HUES6 (cell line): ENCODE measurements around the gene RAB18.
"Not testable (repeated sequence)": the region's sequence is repeated elsewhere in the genome, so short reads cannot be mapped to it uniquely, and the experiment has no call there.

Experiments
- H3K27ac ChIP-seq: 2 replicates; pipeline ENCODE4 v1.7.0; 2013; ENCODE audit warnings: low read depth, mild to moderate bottlenecking, low read length, inconsistent platforms
- H3K27me3 ChIP-seq: 2 replicates; pipeline ENCODE4 v1.6.1; 2013; ENCODE audit warnings: low read length; ENCODE audit not compliant: control insufficient read depth, insufficient read depth
- H3K36me3 ChIP-seq: 2 replicates; pipeline ENCODE4 v1.6.1; 2013; ENCODE audit warnings: low read length; ENCODE audit not compliant: control insufficient read depth, insufficient read depth
- H3K4me1 ChIP-seq: 2 replicates; pipeline ENCODE4 v1.6.1; 2013; ENCODE audit warnings: low read length; ENCODE audit not compliant: control insufficient read depth, insufficient read depth
- H3K4me3 ChIP-seq: 2 replicates; pipeline ENCODE4 v1.5.1; 2013; ENCODE audit warnings: low read depth, low read length
- H3K9ac ChIP-seq: one replicate; pipeline ENCODE4 v1.6.1; 2013; ENCODE audit warnings: mild to moderate bottlenecking, low read length
- H3K9me3 ChIP-seq: 2 replicates; pipeline ENCODE4 v1.6.1; 2013; ENCODE audit warnings: low read depth, low read length; ENCODE audit not compliant: control insufficient read depth, insufficient read depth

The RAB18 gene

GRCh38 chr10:27503498-27504006 lies 552 bp upstream of the RAB18 start:
- H3K36me3 ChIP-seq: no peaks in the 10 kb centered on the region
- no peak overlapping the region; the same call in 1 of the 2 replicates for H3K27ac ChIP-seq
- H3K4me3 ChIP-seq: peak overlapping the region; percentile 95
- no peaks in the 10 kb centered on the region for H3K27me3 ChIP-seq
- 0 out of 2 replicates have a peak, but pooled peaks cover 4% of the 10 kb centered on the region for H3K4me1 ChIP-seq
- no peaks in the 10 kb centered on the region for H3K9me3 ChIP-seq
- peak overlapping the region; percentile 32 for H3K9ac ChIP-seq

GRCh38 chr10:27504808-27505460 lies 830 bp downstream of the RAB18 start:
- H3K36me3 ChIP-seq: peaks cover 4% of the 10 kb centered on the region
- H3K27me3 ChIP-seq: no peaks in the 10 kb centered on the region
- H3K27ac ChIP-seq: peak overlapping the region; percentile 36; the same call in 1 of the 2 replicates
- 0 out of 2 replicates have a peak, but pooled peaks cover 4% of the 10 kb centered on the region for H3K4me1 ChIP-seq
- peak overlapping the region; percentile 91 for H3K9ac ChIP-seq
- H3K4me3 ChIP-seq: peak overlapping the region; percentile 95
- no peaks in the 10 kb centered on the region for H3K9me3 ChIP-seq

- H3K4me1 ChIP-seq, H3K27me3 ChIP-seq, H3K9ac ChIP-seq, H3K27ac ChIP-seq, H3K36me3 ChIP-seq, H3K9me3 ChIP-seq: not testable (repeated sequence)
- peak overlapping the region; percentile 95 for H3K4me3 ChIP-seq
Observed at GRCh38 chr10:27505537-27505936, 1.4 kb downstream of the RAB18 start.

- no peak overlapping the region for H3K27ac ChIP-seq
- H3K4me1 ChIP-seq: 0 out of 2 replicates have a peak, but pooled peaks cover 4% of the 10 kb centered on the region
- no peaks in the 10 kb centered on the region for H3K27me3 ChIP-seq
- H3K9ac ChIP-seq: no peak overlapping the region
- H3K4me3 ChIP-seq: no peak overlapping the region
- H3K36me3 ChIP-seq: peaks cover 15% of the 10 kb centered on the region
- H3K9me3 ChIP-seq: no peaks in the 10 kb centered on the region
Observed at GRCh38 chr10:27506280-27506679, 2.2 kb downstream of the RAB18 start.

GRCh38 chr10:27512548-27512947 lies 8.4 kb downstream of the RAB18 start:
- Histone ChIP-seq H3K4me1 (no peaks in the 10 kb centered on the region; the same call in 1 of the 2 replicates), H3K27ac (no peak overlapping the region), H3K4me3 (no peak overlapping the region), H3K9me3 (no peaks in the 10 kb centered on the region), H3K27me3 (no peaks in the 10 kb centered on the region), H3K36me3 (peaks cover 38% of the 10 kb centered on the region), H3K9ac (no peak overlapping the region)

- H3K4me3 ChIP-seq: no peak overlapping the region
- no peak overlapping the region for H3K27ac ChIP-seq
- H3K9me3 ChIP-seq: no peaks in the 10 kb centered on the region
- H3K36me3 ChIP-seq: peaks cover 38% of the 10 kb centered on the region
- no peak overlapping the region for H3K9ac ChIP-seq
- no peaks in the 10 kb centered on the region for H3K27me3 ChIP-seq
- H3K4me1 ChIP-seq: no peaks in the 10 kb centered on the region; the same call in 1 of the 2 replicates
Observed at GRCh38 chr10:27513451-27514191, 9.5 kb downstream of the RAB18 start.

- H3K27ac ChIP-seq: no peak overlapping the region
- no peak overlapping the region for H3K9ac ChIP-seq
- H3K4me3 ChIP-seq: no peak overlapping the region
Observed at GRCh38 chr10:27514243-27514642, 10.1 kb downstream of the RAB18 start.

GRCh38 chr10:27518261-27518660 lies 14.2 kb downstream of the RAB18 start:
- Histone ChIP-seq H3K4me3 (no peak overlapping the region), H3K9ac (no peak overlapping the region), H3K36me3 (peaks cover 16% of the 10 kb centered on the region), H3K9me3 (no peaks in the 10 kb centered on the region), H3K27ac (no peak overlapping the region), H3K4me1 (no peaks in the 10 kb centered on the region; the same call in 1 of the 2 replicates), H3K27me3 (no peaks in the 10 kb centered on the region)

More at GRCh38 chr10:27514243-27514642, 10.1 kb downstream of the RAB18 start:
- peaks cover 38% of the 10 kb centered on the region for H3K36me3 ChIP-seq
- no peaks in the 10 kb centered on the region for H3K9me3 ChIP-seq
- no peaks in the 10 kb centered on the region; the same call in 1 of the 2 replicates for H3K4me1 ChIP-seq
- H3K27me3 ChIP-seq: no peaks in the 10 kb centered on the region

- H3K9me3 ChIP-seq: no peaks in the 10 kb centered on the region
- no peaks in the 10 kb centered on the region for H3K36me3 ChIP-seq
- H3K4me3 ChIP-seq: no peak overlapping the region
- peaks cover 22% of the 10 kb centered on the region for H3K4me1 ChIP-seq
- H3K27ac ChIP-seq: no peak overlapping the region
- H3K27me3 ChIP-seq: no peaks in the 10 kb centered on the region
- H3K9ac ChIP-seq: no peak overlapping the region
Observed at GRCh38 chr10:27525819-27526218, 21.7 kb downstream of the RAB18 start.

- H3K9me3 ChIP-seq: no peaks in the 10 kb centered on the region
- no peak overlapping the region for H3K9ac ChIP-seq
- H3K36me3 ChIP-seq: no peaks in the 10 kb centered on the region
- no peaks in the 10 kb centered on the region for H3K27me3 ChIP-seq
- no peak overlapping the region for H3K4me3 ChIP-seq
- peaks cover 24% of the 10 kb centered on the region for H3K4me1 ChIP-seq
- H3K27ac ChIP-seq: no peak overlapping the region
Observed at GRCh38 chr10:27526242-27526641, 22.1 kb downstream of the RAB18 start.
